ENCODE results near the gene CCDC192.
A peak's percentile ranks its signal among the peaks of the same experiment; 100 is the strongest.

Gene CCDC192

DNA sequence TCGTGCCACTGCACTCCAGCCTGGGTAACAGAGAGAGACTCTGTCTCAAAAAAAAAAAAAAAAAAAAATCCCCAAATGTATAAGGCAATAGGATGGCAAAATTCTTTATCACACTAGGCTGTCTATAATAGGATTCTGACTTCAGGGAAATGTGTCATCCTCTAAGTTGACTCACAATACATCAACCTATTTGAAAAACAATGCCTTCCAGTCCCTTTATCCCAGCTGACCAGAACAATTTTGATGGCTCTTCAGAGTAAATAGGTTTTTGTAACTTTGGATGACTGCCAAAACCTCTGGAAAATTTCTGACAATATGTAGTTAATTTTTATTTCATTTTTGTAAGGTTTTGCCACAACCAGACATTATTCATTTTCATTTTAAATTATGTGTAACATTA, 184.1 kb downstream of the CCDC192 start:
- ChIA-PET CTCF (interaction anchor here (0.6 to 1.3 kb wide), 2 partner anchors 11 to 1939 kb away, joined by 4 read pairs; no protein-coding TSS in a partner anchor), POLR2A (interaction anchor here (0.6 kb wide), 1 partner anchor 161 kb away, joined by 3 read pairs; no protein-coding TSS in a partner anchor)
- peaks cover 3% of the 10 kb centered on the region for H3K4me1 ChIP-seq (ENCODE audit: control insufficient read depth, insufficient read depth, low read length)
- no peaks in the 10 kb centered on the region for H3K9me3 ChIP-seq (ENCODE audit: control insufficient read depth, insufficient read depth, low read depth, low read length)
- H3K36me3 ChIP-seq (ENCODE audit: control insufficient read depth in 2 of 2, insufficient read depth in 1 of 2, low read length in 2 of 2) = no peaks in the 10 kb centered on the region
- no peak overlapping the region for H3K4me3 ChIP-seq (ENCODE audit: low read depth, low read length)
- H3K27ac ChIP-seq (ENCODE audit: extremely low read depth, low read depth, low read length) = no peak overlapping the region
- TF ChIP-seq FEZF1 (tag by site-specific recombination; IDR thresholded peaks at IDR 0.05) = no peak
- no peak for TF ChIP-seq ZNF311 (tag by site-specific recombination; IDR thresholded peaks at IDR 0.05; ENCODE audit: borderline replicate concordance)
- TF ChIP-seq ZNF677 (tag by site-specific recombination; IDR thresholded peaks at IDR 0.05) = no peak
- TF ChIP-seq, protein P1, sequence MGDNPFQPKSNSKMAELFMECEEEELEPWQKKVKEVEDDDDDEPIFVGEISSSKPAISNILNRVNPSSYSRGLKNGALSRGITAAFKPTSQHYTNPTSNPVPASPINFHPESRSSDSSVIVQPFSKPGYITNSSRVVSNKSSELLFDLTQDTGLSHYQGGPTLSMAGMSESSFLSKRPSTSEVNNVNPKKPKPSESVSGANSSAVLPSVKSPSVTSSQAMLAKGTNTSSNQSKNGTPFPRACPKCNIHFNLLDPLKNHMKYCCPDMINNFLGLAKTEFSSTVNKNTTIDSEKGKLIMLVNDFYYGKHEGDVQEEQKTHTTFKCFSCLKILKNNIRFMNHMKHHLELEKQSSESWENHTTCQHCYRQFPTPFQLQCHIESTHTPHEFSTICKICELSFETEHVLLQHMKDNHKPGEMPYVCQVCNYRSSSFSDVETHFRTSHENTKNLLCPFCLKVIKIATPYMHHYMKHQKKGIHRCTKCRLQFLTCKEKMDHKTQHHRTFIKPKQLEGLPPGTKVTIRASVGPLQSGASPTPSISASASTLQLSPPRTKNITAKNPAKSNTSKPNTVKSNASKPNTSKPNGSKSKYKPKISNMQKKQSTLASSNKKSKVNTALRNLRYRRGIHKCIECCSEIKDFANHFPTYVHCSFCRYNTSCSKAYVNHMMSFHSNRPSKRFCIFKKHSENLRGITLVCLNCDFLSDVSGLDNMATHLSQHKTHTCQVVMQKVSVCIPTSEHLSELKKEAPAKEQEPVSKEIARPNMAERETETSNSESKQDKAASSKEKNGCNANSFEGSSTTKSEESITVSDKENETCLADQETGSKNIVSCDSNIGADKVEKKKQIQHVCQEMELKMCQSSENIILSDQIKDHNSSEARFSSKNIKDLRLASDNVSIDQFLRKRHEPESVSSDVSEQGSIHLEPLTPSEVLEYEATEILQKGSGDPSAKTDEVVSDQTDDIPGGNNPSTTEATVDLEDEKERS (tag by site-specific recombination; IDR thresholded peaks at IDR 0.05) = no peak
- TF ChIP-seq ZNF157 (tag by site-specific recombination; IDR thresholded peaks at IDR 0.05) = no peak
- no peak for TF ChIP-seq ZNF561 (tag by site-specific recombination; IDR thresholded peaks at IDR 0.05; ENCODE audit: borderline replicate concordance)
- no peak for TF ChIP-seq ZNF623 (tag by site-specific recombination; IDR thresholded peaks at IDR 0.05)
- no peak for TF ChIP-seq ZNF112 (tag by site-specific recombination; IDR thresholded peaks at IDR 0.05)
- no peak for TF ChIP-seq ZSCAN16 (tag by site-specific recombination; IDR thresholded peaks at IDR 0.05)
- TF ChIP-seq RBAK (tag by site-specific recombination; IDR thresholded peaks at IDR 0.05) = no peak
- no peak for TF ChIP-seq ZBTB8A (tag by site-specific recombination; IDR thresholded peaks at IDR 0.05)
- no peak for TF ChIP-seq KLF8 (tag by site-specific recombination; IDR thresholded peaks at IDR 0.05)

DNA sequence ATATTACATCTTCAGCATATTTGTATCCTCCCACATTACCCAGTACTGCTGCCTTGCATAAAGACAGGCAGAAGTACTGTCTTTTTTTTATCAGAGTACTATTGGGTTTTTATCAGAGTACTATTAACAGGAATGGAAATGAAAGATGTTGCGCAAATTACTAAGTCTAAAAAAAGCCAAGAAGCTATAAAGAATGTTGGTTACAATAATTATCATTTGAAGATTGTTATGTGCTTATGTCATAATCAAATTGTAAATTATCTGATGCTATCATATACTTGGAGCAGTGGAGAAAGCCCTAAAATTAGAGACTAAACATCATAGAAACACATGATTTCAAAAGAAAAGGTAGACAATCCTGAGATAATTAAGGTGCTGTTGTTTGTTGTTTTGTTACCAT, 188.8 kb downstream of the CCDC192 start:
- H3K4me3 ChIP-seq (ENCODE audit: low read depth, low read length) = no peak overlapping the region
- no peaks in the 10 kb centered on the region for H3K36me3 ChIP-seq (ENCODE audit: control insufficient read depth in 2 of 2, insufficient read depth in 1 of 2, low read length in 2 of 2)
- CTCF ChIA-PET = interaction anchor here (1.2 to 1.9 kb wide), 3 partner anchors 15 to 329 kb away, joined by 3 to 12 read pairs (median 4); no protein-coding TSS in a partner anchor
- H3K9me3 ChIP-seq (ENCODE audit: control insufficient read depth, insufficient read depth, low read depth, low read length) = no peaks in the 10 kb centered on the region
- POLR2A ChIA-PET = no interaction called here
- 0 out of 2 replicates have a peak, but pooled peaks have one; percentile 14 for TF ChIP-seq SP7 (tag by site-specific recombination; IDR thresholded peaks at IDR 0.05)
- TF ChIP-seq ZNF473 (tag by site-specific recombination; IDR thresholded peaks at IDR 0.05) = no peak
- peaks cover 13% of the 10 kb centered on the region for H3K4me1 ChIP-seq (ENCODE audit: control insufficient read depth, insufficient read depth, low read length)
- no peak overlapping the region for H3K27ac ChIP-seq (ENCODE audit: extremely low read depth, low read depth, low read length)

DNA sequence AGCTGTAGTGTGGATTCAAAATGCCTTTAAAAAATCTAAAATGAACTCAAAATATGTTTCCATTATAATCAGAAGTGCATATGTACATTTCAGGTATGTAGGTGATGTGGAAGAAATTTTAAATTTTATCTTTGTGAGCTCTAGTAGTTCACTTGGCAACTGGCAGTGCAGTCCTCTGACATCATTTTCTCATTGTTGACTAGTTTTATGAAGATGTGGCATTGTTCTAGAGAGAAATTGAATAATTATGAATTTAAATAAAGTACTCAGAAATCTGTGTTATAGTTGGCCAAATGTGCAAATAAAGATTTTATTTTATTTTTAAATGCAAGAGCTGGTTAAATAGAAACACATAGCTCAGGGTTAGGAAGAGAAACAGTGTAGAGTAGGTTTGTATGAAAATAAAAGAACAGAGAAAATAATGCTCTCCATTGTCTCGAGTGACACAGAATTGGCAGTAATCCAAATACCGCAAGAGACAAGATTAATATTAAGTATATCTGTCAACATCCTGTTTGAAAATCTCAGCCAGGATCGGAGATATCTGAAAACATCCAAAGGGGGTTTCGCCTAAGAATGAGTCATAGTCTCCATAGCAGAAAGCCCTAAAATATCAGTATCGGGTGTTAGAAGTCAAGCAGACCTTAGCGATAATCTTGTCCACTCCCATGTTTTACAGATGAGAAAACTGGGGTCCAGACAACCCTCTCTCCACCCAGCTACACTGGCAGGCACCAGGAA, 189.4 kb downstream of the CCDC192 start:
- Histone ChIP-seq H3K4me3 (ENCODE audit: low read depth, low read length) (no peak overlapping the region), H3K27ac (ENCODE audit: extremely low read depth, low read depth, low read length) (peak overlapping the region; percentile 17; the same call in 1 of the 2 replicates), H3K9me3 (ENCODE audit: control insufficient read depth, insufficient read depth, low read depth, low read length) (no peaks in the 10 kb centered on the region), H3K4me1 (ENCODE audit: control insufficient read depth, insufficient read depth, low read length) (peaks cover 13% of the 10 kb centered on the region), H3K36me3 (ENCODE audit: control insufficient read depth in 2 of 2, insufficient read depth in 1 of 2, low read length in 2 of 2) (no peaks in the 10 kb centered on the region)
- ChIA-PET POLR2A (no interaction called here), CTCF (interaction anchor here (0.7 to 1.9 kb wide), 5 partner anchors 11 to 330 kb away, joined by 3 to 12 read pairs (median 4); no protein-coding TSS in a partner anchor)
- TF ChIP-seq ZNF660 (tag by site-specific recombination; IDR thresholded peaks at IDR 0.05) = 0 out of 2 replicates have a peak, but pooled peaks have one; percentile 22
- TF ChIP-seq, protein P2, sequence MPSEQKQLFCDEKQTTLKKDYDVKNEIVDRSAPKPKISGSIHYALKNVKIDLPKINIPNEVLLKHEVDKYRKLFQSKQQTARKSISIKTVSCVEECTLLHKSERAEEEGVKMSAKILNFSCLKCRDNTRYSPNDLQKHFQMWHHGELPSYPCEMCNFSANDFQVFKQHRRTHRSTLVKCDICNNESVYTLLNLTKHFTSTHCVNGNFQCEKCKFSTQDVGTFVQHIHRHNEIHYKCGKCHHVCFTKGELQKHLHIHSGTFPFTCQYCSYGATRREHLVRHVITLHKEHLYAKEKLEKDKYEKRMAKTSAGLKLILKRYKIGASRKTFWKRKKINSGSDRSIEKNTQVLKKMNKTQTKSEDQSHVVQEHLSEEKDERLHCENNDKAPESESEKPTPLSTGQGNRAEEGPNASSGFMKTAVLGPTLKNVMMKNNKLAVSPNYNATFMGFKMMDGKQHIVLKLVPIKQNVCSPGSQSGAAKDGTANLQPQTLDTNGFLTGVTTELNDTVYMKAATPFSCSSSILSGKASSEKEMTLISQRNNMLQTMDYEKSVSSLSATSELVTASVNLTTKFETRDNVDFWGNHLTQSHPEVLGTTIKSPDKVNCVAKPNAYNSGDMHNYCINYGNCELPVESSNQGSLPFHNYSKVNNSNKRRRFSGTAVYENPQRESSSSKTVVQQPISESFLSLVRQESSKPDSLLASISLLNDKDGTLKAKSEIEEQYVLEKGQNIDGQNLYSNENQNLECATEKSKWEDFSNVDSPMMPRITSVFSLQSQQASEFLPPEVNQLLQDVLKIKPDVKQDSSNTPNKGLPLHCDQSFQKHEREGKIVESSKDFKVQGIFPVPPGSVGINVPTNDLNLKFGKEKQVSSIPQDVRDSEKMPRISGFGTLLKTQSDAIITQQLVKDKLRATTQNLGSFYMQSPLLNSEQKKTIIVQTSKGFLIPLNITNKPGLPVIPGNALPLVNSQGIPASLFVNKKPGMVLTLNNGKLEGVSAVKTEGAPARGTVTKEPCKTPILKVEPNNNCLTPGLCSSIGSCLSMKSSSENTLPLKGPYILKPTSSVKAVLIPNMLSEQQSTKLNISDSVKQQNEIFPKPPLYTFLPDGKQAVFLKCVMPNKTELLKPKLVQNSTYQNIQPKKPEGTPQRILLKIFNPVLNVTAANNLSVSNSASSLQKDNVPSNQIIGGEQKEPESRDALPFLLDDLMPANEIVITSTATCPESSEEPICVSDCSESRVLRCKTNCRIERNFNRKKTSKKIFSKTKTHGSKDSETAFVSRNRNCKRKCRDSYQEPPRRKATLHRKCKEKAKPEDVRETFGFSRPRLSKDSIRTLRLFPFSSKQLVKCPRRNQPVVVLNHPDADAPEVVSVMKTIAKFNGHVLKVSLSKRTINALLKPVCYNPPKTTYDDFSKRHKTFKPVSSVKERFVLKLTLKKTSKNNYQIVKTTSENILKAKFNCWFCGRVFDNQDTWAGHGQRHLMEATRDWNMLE (tag by site-specific recombination; conservative IDR thresholded peaks at IDR 0.05; ENCODE audit: low read depth) = peak; percentile 33; the same call in 1 of the 2 replicates
- peak; percentile 26 for TF ChIP-seq ZNF335 (tag by site-specific recombination; conservative IDR thresholded peaks at IDR 0.05)
- peak; percentile 39; the same call in 1 of the 2 replicates for TF ChIP-seq ZBTB20 (tag by site-specific recombination; IDR thresholded peaks at IDR 0.05)
- TF ChIP-seq, protein P3, sequence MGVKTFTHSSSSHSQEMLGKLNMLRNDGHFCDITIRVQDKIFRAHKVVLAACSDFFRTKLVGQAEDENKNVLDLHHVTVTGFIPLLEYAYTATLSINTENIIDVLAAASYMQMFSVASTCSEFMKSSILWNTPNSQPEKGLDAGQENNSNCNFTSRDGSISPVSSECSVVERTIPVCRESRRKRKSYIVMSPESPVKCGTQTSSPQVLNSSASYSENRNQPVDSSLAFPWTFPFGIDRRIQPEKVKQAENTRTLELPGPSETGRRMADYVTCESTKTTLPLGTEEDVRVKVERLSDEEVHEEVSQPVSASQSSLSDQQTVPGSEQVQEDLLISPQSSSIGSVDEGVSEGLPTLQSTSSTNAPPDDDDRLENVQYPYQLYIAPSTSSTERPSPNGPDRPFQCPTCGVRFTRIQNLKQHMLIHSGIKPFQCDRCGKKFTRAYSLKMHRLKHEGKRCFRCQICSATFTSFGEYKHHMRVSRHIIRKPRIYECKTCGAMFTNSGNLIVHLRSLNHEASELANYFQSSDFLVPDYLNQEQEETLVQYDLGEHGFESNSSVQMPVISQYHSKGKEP (tag by site-specific recombination; IDR thresholded peaks at IDR 0.05) = 0 out of 2 replicates have a peak, but pooled peaks have one; percentile 20
- TF ChIP-seq GFI1B (tag by site-specific recombination; IDR thresholded peaks at IDR 0.05) = 0 out of 2 replicates have a peak, but pooled peaks have one; percentile 46
- TF ChIP-seq ZNF560 (tag by site-specific recombination; IDR thresholded peaks at IDR 0.05; ENCODE audit: borderline replicate concordance) = no peak
